ENCODE measurements around the gene ZNF830. TPM values are rescaled to one million over a fixed set of nuclear protein-coding genes. Genes with fewer than 3 reads are reported as not detected.

Gene ZNF830
- total and polyA plus RNA-seq, 2 of the 13 experiments (the other 11 are each of a cell fraction or from before 2014, with no cell fraction given) = 6.1 to 19.0 TPM

GRCh38 chr17:34980353-34980680 lies 19.0 kb downstream of the ZNF830 start, which contains the start of gene LIG3 (continued):
- TF ChIP-seq ZBTB43 (CRISPR knock-in tag; conservative IDR thresholded peaks at IDR 0.05) (0 out of 2 replicates have a peak, but pooled peaks have one; percentile 35), ZNF230 (CRISPR knock-in tag; IDR thresholded peaks at IDR 0.05) (no peak), ZNF432 (CRISPR knock-in tag; IDR thresholded peaks at IDR 0.05; ENCODE audit: borderline replicate concordance) (no peak), ZNF24 (IDR thresholded peaks at IDR 0.05) (no peak), ZHX2 (IDR thresholded peaks at IDR 0.05; ENCODE audit: low read depth) (no peak), ZHX2 (CRISPR knock-in tag; IDR thresholded peaks at IDR 0.05; ENCODE audit: borderline replicate concordance) (no peak), ETV5 (CRISPR knock-in tag; IDR thresholded peaks at IDR 0.05; ENCODE audit: borderline replicate concordance) (peak; percentile 49; the same call in 1 of the 2 replicates), ATRX (CRISPR knock-in tag; IDR thresholded peaks at IDR 0.05; ENCODE audit: borderline replicate concordance) (no peak), STAT6 (CRISPR knock-in tag; IDR thresholded peaks at IDR 0.05; ENCODE audit: borderline replicate concordance) (no peak), ZGPAT (CRISPR knock-in tag; IDR thresholded peaks at IDR 0.05) (peak; percentile 36; the same call in 1 of the 2 replicates), ZNF800 (CRISPR knock-in tag; IDR thresholded peaks at IDR 0.05) (no peak), SMAD3 (CRISPR knock-in tag; IDR thresholded peaks at IDR 0.05) (no peak), ZBTB20 (CRISPR knock-in tag; IDR thresholded peaks at IDR 0.05; ENCODE audit: borderline replicate concordance, low read depth) (0 out of 2 replicates have a peak, but pooled peaks have one; percentile 36)
